ENCODE measurements around the gene ZNF598. TPM values are rescaled to one million over a fixed set of nuclear protein-coding genes. Genes with fewer than 3 reads are reported as not detected.

The ZNF598 gene
- total RNA-seq, 1 donor from 2014 or later: 18.5 TPM

GRCh38 chr16:1983544-1984346 is 25.9 kb downstream of the ZNF598 start, which contains the start of gene GFER:
Gene GFER (plus strand): TSS chr16:1984193. CDS start chr16:1984219, 26 bp downstream.
- peak; percentile 95 for DNase-seq (ENCODE audit: missing footprints)
- ATAC-seq: peak; percentile 97
- intact Hi-C loops (cut with DNase I): no loop called here

GRCh38 chr16:1982991-1983543 is 26.6 kb downstream of the ZNF598 start:
- intact Hi-C loops (cut with DNase I): no loop called here
- ATAC-seq (no peak), DNase-seq (ENCODE audit: missing footprints) (no peak)

- DNase-seq (ENCODE audit: missing footprints): no peak
- no peak for ATAC-seq
- intact Hi-C loops (cut with DNase I): no loop called here
These were observed 27.6 kb downstream of the ZNF598 start for GRCh38 chr16:1982013-1982433.

GRCh38 chr16:1981398-1981836 is 28.2 kb downstream of the ZNF598 start, which contains the start of gene NOXO1:
Gene NOXO1 (minus strand): TSS chr16:1981469. CDS start chr16:1981179, 290 bp downstream.
- ATAC-seq: no peak
- intact Hi-C loops (cut with DNase I): no loop called here

GRCh38 chr16:1980770-1981087 is 28.9 kb downstream of the ZNF598 start:
- intact Hi-C loops (cut with DNase I): no loop called here
- ATAC-seq: no peak

More at GRCh38 chr16:1981398-1981836, 28.2 kb downstream of the ZNF598 start, which contains the start of gene NOXO1:
- no peak for DNase-seq (ENCODE audit: missing footprints)

GRCh38 chr16:1980030-1980769 is 29.4 kb downstream of the ZNF598 start:
- ATAC-seq (no peak), DNase-seq (ENCODE audit: missing footprints) (no peak)
- intact Hi-C loops (cut with DNase I): no loop called here

More at GRCh38 chr16:1980770-1981087, 28.9 kb downstream of the ZNF598 start:
- no peak for DNase-seq (ENCODE audit: missing footprints)

- no peak for ATAC-seq
- DNase-seq (ENCODE audit: missing footprints): peak; percentile 71
- intact Hi-C loops (cut with DNase I): no loop called here
These were observed 30.2 kb downstream of the ZNF598 start for GRCh38 chr16:1979271-1980029.

GRCh38 chr16:1978476-1979120 is 31.0 kb downstream of the ZNF598 start:
- ATAC-seq (no peak), DNase-seq (ENCODE audit: missing footprints) (no peak)
- intact Hi-C loops (cut with DNase I): no loop called here

GRCh38 chr16:1977875-1978268 is 31.7 kb downstream of the ZNF598 start:
- intact Hi-C loops (cut with DNase I): no loop called here
- ATAC-seq: no peak
- no peak for DNase-seq (ENCODE audit: missing footprints)

GRCh38 chr16:1976951-1977874 is 32.4 kb downstream of the ZNF598 start:
- no peak for DNase-seq (ENCODE audit: missing footprints)
- ATAC-seq: no peak
- intact Hi-C loops (cut with DNase I): no loop called here

GRCh38 chr16:1976216-1976520 is 33.5 kb downstream of the ZNF598 start:
- no peak for ATAC-seq
- no peak for DNase-seq (ENCODE audit: missing footprints)
- intact Hi-C loops (cut with DNase I): no loop called here

GRCh38 chr16:1975432-1976215 is 34.0 kb downstream of the ZNF598 start:
- ATAC-seq (no peak), DNase-seq (ENCODE audit: missing footprints) (no peak)
- intact Hi-C loops (cut with DNase I): no loop called here

- intact Hi-C loops (cut with DNase I): no loop called here
- no peak for ATAC-seq
- no peak for DNase-seq (ENCODE audit: missing footprints)
These were observed 35.2 kb downstream of the ZNF598 start for GRCh38 chr16:1974157-1975070.

GRCh38 chr16:1973461-1974156 is 36.0 kb downstream of the ZNF598 start:
- ATAC-seq: no peak
- intact Hi-C loops (cut with DNase I): no loop called here
- DNase-seq (ENCODE audit: missing footprints): no peak

- DNase-seq (ENCODE audit: missing footprints) (no peak), ATAC-seq (no peak)
- intact Hi-C loops (cut with DNase I): no loop called here
These were observed 37.1 kb downstream of the ZNF598 start for GRCh38 chr16:1972490-1972877.

All from Right ventricle myocardium inferior (tissue), 1 donor.